CD4-positive, alpha-beta T cell (primary cell): ENCODE results near the gene PXK. TPM values are rescaled to one million over a fixed set of nuclear protein-coding genes. Genes with fewer than 3 reads are reported as not detected.

Experiments
- ATAC-seq: fragments of 200-7000 bp; cut with Tn5 transposase; one replicate; pipeline ENCODE4 v1.10.0; 2022; ENCODE audit warnings: mild to moderate bottlenecking; ENCODE audit not compliant: poor library complexity
- CTCF ChIA-PET: fragments of 350-600 bp; sonication (Branson Sonifier 250); formaldehyde crosslinking; loops from one replicate; lab custom pipeline; 2021; ENCODE audit warnings: antibody characterized with exemption, inconsistent platforms; lab: Charles Lee
- POLR2A ChIA-PET: fragments of 350-600 bp; sonication (Branson Sonifier 250); formaldehyde crosslinking; loops from one replicate; lab custom pipeline; 2021; ENCODE audit warnings: antibody characterized with exemption, inconsistent platforms; lab: Charles Lee
- DNase-seq, 14 experiments: peaks; one replicate each; pipeline ENCODE4 v3.0.0-alpha.2; 2013 to 2020; ENCODE audit warnings: mixed read lengths in 2 of 14
- H3K27ac ChIP-seq, 2 donors: one replicate each; pipeline versions ENCODE4 v1.5.1 to v1.7.0; 2013; ENCODE audit warnings: low read length in 2 of 2, low read depth in 1 of 2, mild to moderate bottlenecking in 1 of 2
- H3K27me3 ChIP-seq, 2 experiments: 1 replicate in 1 of 2; 2 replicates in 1 of 2; pipeline versions ENCODE4 v1.6.1 to v1.7.0; 2013; ENCODE audit warnings: low read length in 2 of 2, control low read depth in 1 of 2, mild to moderate bottlenecking in 1 of 2, moderate library complexity in 1 of 2; ENCODE audit not compliant: insufficient read depth in 2 of 2, control insufficient read depth in 1 of 2
- H3K36me3 ChIP-seq: one replicate; pipeline ENCODE4 v1.6.1; 2013; ENCODE audit warnings: low read length, control low read depth; ENCODE audit not compliant: insufficient read depth
- H3K4me1 ChIP-seq: one replicate; pipeline ENCODE4 v1.6.1; 2013; ENCODE audit warnings: low read length, control low read depth; ENCODE audit not compliant: insufficient read depth
- H3K4me3 ChIP-seq: one replicate; pipeline ENCODE4 v1.5.1; 2013; ENCODE audit warnings: mild to moderate bottlenecking, low read length, moderate library complexity
- H3K9me3 ChIP-seq, 2 experiments: 1 replicate in 1 of 2; 2 replicates in 1 of 2; pipeline versions ENCODE4 v1.6.1 to v1.7.0; 2013; ENCODE audit warnings: low read length in 2 of 2, mild to moderate bottlenecking in 2 of 2, control low read depth in 1 of 2, moderate library complexity in 1 of 2; ENCODE audit not compliant: control insufficient read depth in 1 of 2, insufficient read depth in 1 of 2
- H3K27ac Mint-ChIP-seq: one replicate; pipeline ENCODE4 v1.8.0; 2020; ENCODE audit warnings: mixed read lengths
- H3K27me3 Mint-ChIP-seq: one replicate; pipeline ENCODE4 v1.8.0; 2021; ENCODE audit warnings: mixed read lengths
- H3K36me3 Mint-ChIP-seq: one replicate; pipeline ENCODE4 v1.8.0; 2021; ENCODE audit warnings: low read depth, mixed read lengths
- H3K4me1 Mint-ChIP-seq: one replicate; pipeline ENCODE4 v1.8.0; 2021; ENCODE audit warnings: low read depth, mixed read lengths
- H3K4me3 Mint-ChIP-seq: one replicate; pipeline ENCODE4 v1.8.0; 2020; ENCODE audit warnings: mild to moderate bottlenecking, mixed read lengths
- H3K9me3 Mint-ChIP-seq: one replicate; pipeline ENCODE4 v1.8.0; 2020; ENCODE audit warnings: mixed read lengths
- intact Hi-C, 2 experiments: fragments of 100-400 bp; cut with DNase I in 1 of 2; cut with micrococcal nuclease in 1 of 2; formaldehyde crosslinking; loops; one replicate each; pipeline versions ENCODE4 v1.15.1 to v1.9.0; 2023 to 2025; cut with DNase I, micrococcal nuclease
- total RNA-seq, 174 experiments: library from RNA in 2 of 174; stranded (reverse) in 2 of 174; gene quantifications; one replicate each; pipeline ENCODE4 v1.2.3 and lab custom pipeline; 2021 to 2026
- TF ChIP-seq, protein P1 (sequence below): fragments of 200-600 bp; IDR thresholded peaks from one replicate; pipeline ENCODE4 v1.8.0; 2022; ENCODE audit warnings: antibody characterized with exemption, mild to moderate bottlenecking

PXK gene
- total RNA-seq, 2 experiments from 2014 or later: 12.5 to 14.8 TPM

DNA sequence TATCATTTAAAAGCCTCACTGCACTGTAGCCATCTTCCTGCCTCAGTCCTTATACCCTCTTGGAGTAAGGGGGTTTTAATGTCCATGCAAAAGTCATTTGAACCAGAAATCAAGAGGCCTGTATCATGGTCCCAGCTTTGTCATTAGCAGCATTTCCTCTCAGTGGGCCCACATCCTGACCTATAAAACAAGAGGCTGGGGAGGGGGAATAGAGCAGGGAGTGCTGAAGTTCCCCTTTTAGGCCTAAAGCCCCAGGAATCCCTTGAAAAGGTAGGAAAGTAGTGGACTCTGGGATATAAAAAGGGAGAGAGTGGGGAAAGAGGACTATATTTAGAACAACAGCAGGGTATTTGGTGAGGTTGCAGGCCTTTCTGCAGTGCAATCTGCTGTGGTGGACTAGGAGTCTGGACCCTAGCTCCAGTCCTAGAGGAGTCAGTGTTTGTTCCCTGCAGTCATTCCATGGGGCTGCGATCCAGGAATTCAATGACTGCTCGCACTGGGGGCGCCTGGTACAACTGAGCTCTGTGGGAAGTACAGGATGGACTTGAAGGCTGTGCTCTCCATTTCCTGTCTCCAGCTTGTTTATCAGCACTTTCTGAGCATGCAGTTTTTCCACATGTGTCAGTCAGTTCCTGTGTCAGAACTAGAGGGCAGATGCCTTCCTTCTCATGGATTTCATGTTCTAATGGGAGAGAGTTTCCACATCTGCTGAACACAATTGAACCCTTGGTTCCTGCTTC lies 54.1 kb downstream of the PXK start:
- no peak for DNase-seq
- Mint-ChIP-seq H3K36me3 (peaks cover 39% of the 10 kb centered on the region), H3K4me1 (no peaks in the 10 kb centered on the region), H3K9me3 (no peaks in the 10 kb centered on the region), H3K27me3 (no peaks in the 10 kb centered on the region), H3K27ac (no peak overlapping the region), H3K4me3 (no peak overlapping the region)
- Histone ChIP-seq H3K9me3 (no peaks in the 10 kb centered on the region), H3K27ac (no peak overlapping the region), H3K4me1 (no peaks in the 10 kb centered on the region), H3K27me3 (no peaks in the 10 kb centered on the region), H3K4me3 (no peak overlapping the region), H3K36me3 (peaks cover 5% of the 10 kb centered on the region)
- CTCF ChIA-PET: interaction anchor here (0.6 kb wide), 1 partner anchor 23 kb away, joined by 3 read pairs; no protein-coding TSS in a partner anchor
- POLR2A ChIA-PET: interaction anchor here (0.9 kb wide), 1 partner anchor 32 kb away, joined by 3 read pairs; no protein-coding TSS in a partner anchor
- ATAC-seq: no peak
- intact Hi-C loops: no loop called here
- TF ChIP-seq, protein P1, sequence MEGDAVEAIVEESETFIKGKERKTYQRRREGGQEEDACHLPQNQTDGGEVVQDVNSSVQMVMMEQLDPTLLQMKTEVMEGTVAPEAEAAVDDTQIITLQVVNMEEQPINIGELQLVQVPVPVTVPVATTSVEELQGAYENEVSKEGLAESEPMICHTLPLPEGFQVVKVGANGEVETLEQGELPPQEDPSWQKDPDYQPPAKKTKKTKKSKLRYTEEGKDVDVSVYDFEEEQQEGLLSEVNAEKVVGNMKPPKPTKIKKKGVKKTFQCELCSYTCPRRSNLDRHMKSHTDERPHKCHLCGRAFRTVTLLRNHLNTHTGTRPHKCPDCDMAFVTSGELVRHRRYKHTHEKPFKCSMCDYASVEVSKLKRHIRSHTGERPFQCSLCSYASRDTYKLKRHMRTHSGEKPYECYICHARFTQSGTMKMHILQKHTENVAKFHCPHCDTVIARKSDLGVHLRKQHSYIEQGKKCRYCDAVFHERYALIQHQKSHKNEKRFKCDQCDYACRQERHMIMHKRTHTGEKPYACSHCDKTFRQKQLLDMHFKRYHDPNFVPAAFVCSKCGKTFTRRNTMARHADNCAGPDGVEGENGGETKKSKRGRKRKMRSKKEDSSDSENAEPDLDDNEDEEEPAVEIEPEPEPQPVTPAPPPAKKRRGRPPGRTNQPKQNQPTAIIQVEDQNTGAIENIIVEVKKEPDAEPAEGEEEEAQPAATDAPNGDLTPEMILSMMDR: no peak

DNA sequence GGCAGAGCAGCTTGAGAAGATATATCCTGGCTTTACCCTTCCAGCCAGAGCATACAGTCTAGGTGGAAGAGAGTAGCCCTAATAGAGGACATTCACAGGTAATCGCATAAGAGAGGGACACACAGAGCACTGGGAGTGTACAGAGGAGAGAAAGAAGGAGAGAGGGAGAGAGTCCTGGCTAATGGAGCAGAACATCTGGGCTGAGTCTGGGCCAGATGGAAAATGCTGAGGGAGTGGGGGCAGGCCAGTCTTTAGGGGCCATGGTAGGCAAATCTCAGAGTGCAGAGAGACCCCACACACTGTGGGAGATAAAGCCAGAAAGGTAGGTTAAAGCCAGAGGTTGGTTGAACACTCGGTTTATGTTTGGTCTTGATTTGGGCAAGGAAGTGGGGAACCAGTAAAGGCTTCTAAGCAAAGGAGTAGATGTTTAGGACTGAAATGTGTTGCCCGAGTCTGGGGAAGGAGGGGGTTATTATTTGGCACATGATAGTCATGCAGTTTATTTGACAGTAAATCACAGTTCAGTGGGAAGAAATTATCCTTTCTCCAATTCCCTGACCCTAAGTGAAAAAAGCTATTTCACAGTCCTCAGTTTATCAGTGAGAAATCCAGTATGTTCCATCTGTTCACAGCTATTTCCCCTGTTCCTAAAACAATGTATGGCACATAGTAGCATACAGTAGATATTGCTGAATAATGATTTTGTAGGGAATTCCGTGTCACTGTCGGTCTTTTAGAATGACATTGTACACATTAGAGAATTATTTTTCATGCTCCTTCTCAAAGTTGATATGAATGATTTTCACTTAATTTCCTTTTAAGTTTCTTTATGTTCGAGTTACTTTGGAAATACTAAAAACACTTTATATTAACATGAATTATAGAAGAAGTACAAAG lies 55.2 kb downstream of the PXK start:
- no peak overlapping the region for H3K27ac ChIP-seq
- POLR2A ChIA-PET: no interaction called here
- Mint-ChIP-seq H3K4me1 (no peaks in the 10 kb centered on the region), H3K27me3 (no peaks in the 10 kb centered on the region), H3K4me3 (no peak overlapping the region), H3K9me3 (no peaks in the 10 kb centered on the region), H3K27ac (no peak overlapping the region), H3K36me3 (peaks cover 37% of the 10 kb centered on the region)
- TF ChIP-seq, protein P1: no peak
- CTCF ChIA-PET: no interaction called here
- no peaks in the 10 kb centered on the region for H3K9me3 ChIP-seq
- intact Hi-C loops: no loop called here
- H3K36me3 ChIP-seq: peaks cover 5% of the 10 kb centered on the region
- DNase-seq (no peak), ATAC-seq (no peak)
- H3K4me3 ChIP-seq: no peak overlapping the region
- no peaks in the 10 kb centered on the region for H3K27me3 ChIP-seq
- H3K4me1 ChIP-seq: no peaks in the 10 kb centered on the region

- no peak for ATAC-seq
- H3K4me1 Mint-ChIP-seq: no peaks in the 10 kb centered on the region
- POLR2A ChIA-PET: no interaction called here
These were observed 55.9 kb downstream of the PXK start for GRCh38 chr3:58388550-58389091.

More at GRCh38 chr3:58388550-58389091, 55.9 kb downstream of the PXK start:
- TF ChIP-seq, protein P1: no peak
- no peak overlapping the region for H3K4me3 ChIP-seq
- H3K27ac ChIP-seq: no peak overlapping the region
- Mint-ChIP-seq H3K27me3 (no peaks in the 10 kb centered on the region), H3K27ac (no peak overlapping the region), H3K4me3 (no peak overlapping the region), H3K36me3 (peaks cover 31% of the 10 kb centered on the region), H3K9me3 (no peaks in the 10 kb centered on the region)
- no peaks in the 10 kb centered on the region for H3K4me1 ChIP-seq
- CTCF ChIA-PET: no interaction called here
- H3K36me3 ChIP-seq: peaks cover 5% of the 10 kb centered on the region
- H3K9me3 ChIP-seq: no peaks in the 10 kb centered on the region
- no peaks in the 10 kb centered on the region for H3K27me3 ChIP-seq
- DNase-seq: no peak
- intact Hi-C loops: no loop called here
